Posterior cingulate gyrus (tissue), 11 donors: ENCODE data around the gene MDC1.
"Not testable (repeated sequence)": the region's sequence is repeated elsewhere in the genome, so short reads cannot be mapped to it uniquely, and the experiment has no call there.

Experiments
- DNase-seq, 10 donors: peaks; one replicate each; pipeline versions ENCODE4 v3.0.0 to v3.0.0-alpha.2; 2020 to 2021; ENCODE audit warnings: mixed read lengths in 3 of 10
- intact Hi-C: fragments of 100-400 bp; cut with DNase I; formaldehyde crosslinking; loops from one replicate; pipeline ENCODE4 v1.15.1; 2023

Gene MDC1

GRCh38 chr6:30664994-30665767, 51.9 kb downstream of the MDC1 start:
- intact Hi-C loops, result no loop called here

GRCh38 chr6:30657922-30658321, 59.2 kb downstream of the MDC1 start:
- DNase-seq, intact Hi-C loops: not testable (repeated sequence)

More at GRCh38 chr6:30664994-30665767, 51.9 kb downstream of the MDC1 start:
- DNase-seq, result no peak

DNA sequence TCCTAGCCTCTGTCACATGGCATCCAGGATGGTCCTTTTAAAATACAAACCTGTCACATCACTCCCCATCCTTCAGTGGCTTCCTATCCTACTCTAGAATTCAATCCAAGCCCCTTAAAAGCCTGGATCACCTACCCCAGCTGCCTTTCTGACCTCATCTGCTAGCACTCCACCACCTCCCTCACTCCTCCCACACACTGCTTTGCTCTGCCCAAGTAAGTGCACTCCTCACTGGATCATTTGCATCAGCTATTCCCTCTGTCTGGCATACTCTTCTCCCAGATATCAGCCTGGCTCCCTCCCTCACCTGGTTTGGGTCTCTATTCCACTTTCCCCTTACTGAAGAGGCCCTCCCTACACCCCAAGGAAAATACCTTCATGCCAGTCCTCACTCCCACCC, 59.6 kb downstream of the MDC1 start:
- no peak for DNase-seq
- intact Hi-C loops, result no loop called here

DNA sequence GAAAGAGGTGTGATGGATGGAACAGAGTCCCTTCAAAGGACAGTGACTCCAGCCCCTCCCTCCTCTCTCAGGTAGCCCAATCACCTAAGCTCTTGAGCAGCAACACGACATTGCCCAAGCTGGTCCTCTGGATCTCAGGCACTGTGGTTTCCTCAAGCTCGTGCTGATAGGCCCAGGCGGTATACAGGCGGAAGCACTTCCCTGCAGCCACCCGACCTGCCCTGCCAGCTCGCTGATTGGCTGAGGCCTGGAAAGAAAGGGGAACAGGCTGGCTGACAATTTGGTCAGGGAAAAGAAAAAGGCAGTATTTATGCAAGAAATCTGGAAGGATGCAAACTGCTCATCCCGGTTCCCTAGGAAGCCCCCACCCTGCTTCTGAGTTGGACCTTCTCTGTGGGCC, 60.6 kb downstream of the MDC1 start:
- intact Hi-C loops, result no loop called here
- peak in 1 of 10 donors; percentile 87 for DNase-seq

DNA sequence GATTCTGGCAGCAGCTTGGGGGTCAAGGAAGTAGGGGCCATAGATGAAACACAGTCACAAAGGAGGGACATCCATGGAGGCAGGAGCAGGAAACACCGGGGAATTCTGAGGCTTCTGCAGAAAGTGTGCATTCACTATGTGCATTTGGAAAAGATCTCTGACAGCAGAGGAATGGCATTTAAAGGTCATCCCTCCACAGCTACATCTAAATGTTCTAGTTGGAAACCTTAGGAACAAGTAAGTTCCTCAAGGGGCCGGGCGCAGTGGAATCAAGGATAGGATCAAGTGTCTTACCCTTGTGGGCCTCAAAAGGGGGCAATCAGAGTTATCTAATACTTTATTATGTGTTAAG, 61.4 kb downstream of the MDC1 start:
- intact Hi-C loops, result no loop called here
- DNase-seq, result no peak

GRCh38 chr6:30654798-30655742, 62.0 kb downstream of the MDC1 start:
- intact Hi-C loops, result no loop called here
- DNase-seq, result no peak

GRCh38 chr6:30651143-30651542, 65.9 kb downstream of the MDC1 start:
- intact Hi-C loops, result no loop called here
- no peak for DNase-seq
